Hindlimb muscle (tissue), 1 donor: ENCODE results near the gene NPFFR1. TPM values are rescaled to one million over a fixed set of nuclear protein-coding genes. Genes with fewer than 3 reads are reported as not detected.
A peak's percentile ranks its signal among the peaks of the same experiment; 100 is the strongest.

Experiments used
- DNase-seq: peaks from one replicate; pipeline ENCODE4 v3.0.0-alpha.2; 2013
- polyA plus RNA-seq: library from polyadenylated mRNA; unstranded; fragments of 120-200 nt; gene quantifications from one replicate; pipeline ENCODE4 v1.2.1, GENCODE V29; 2013; ENCODE audit not compliant: insufficient read length

NPFFR1 gene
- polyA plus RNA-seq, 1 donor, result 0.09 TPM

- no peak for DNase-seq
These were observed 29.2 kb upstream of the NPFFR1 start for GRCh38 chr10:70312972-70313371.

- DNase-seq, result no peak
These were observed 28.4 kb upstream of the NPFFR1 start for GRCh38 chr10:70312249-70312648.

- no peak for DNase-seq
These were observed 27.9 kb upstream of the NPFFR1 start for GRCh38 chr10:70311698-70312097.

- no peak for DNase-seq
These were observed 25.9 kb upstream of the NPFFR1 start for GRCh38 chr10:70309661-70310060.

GRCh38 chr10:70308121-70309060, 24.6 kb upstream of the NPFFR1 start:
- DNase-seq, result no peak

GRCh38 chr10:70306886-70307520, 23.2 kb upstream of the NPFFR1 start:
- no peak for DNase-seq

GRCh38 chr10:70306181-70306705, 22.4 kb upstream of the NPFFR1 start:
- DNase-seq, result no peak

- no peak for DNase-seq
These were observed 19.9 kb upstream of the NPFFR1 start for GRCh38 chr10:70303730-70304129.

GRCh38 chr10:70302292-70302691, 18.5 kb upstream of the NPFFR1 start:
- no peak for DNase-seq

GRCh38 chr10:70300908-70301597, 17.2 kb upstream of the NPFFR1 start:
- DNase-seq, result no peak

- DNase-seq, result no peak
These were observed 16.7 kb upstream of the NPFFR1 start for GRCh38 chr10:70300461-70300860.

- DNase-seq, result no peak
These were observed 16.1 kb upstream of the NPFFR1 start for GRCh38 chr10:70299876-70300275.

GRCh38 chr10:70298393-70298792, 14.6 kb upstream of the NPFFR1 start:
- no peak for DNase-seq

- no peak for DNase-seq
These were observed 13.4 kb upstream of the NPFFR1 start for GRCh38 chr10:70297224-70297623.

- peak; percentile 83 for DNase-seq
These were observed 12.6 kb upstream of the NPFFR1 start for GRCh38 chr10:70296406-70296899.

GRCh38 chr10:70295926-70296325, 12.1 kb upstream of the NPFFR1 start:
- no peak for DNase-seq

- DNase-seq, result no peak
These were observed 11.5 kb upstream of the NPFFR1 start for GRCh38 chr10:70295321-70295720.

- DNase-seq, result no peak
These were observed 9.5 kb upstream of the NPFFR1 start for GRCh38 chr10:70293169-70293843.

- DNase-seq, result no peak
These were observed 8.2 kb upstream of the NPFFR1 start for GRCh38 chr10:70292004-70292403.

GRCh38 chr10:70289739-70290138, 5.9 kb upstream of the NPFFR1 start:
- no peak for DNase-seq

- no peak for DNase-seq
These were observed 2.8 kb upstream of the NPFFR1 start for GRCh38 chr10:70286616-70287015.

GRCh38 chr10:70285476-70285831, 1.6 kb upstream of the NPFFR1 start:
- no peak for DNase-seq
